ENCODE results near the gene C4orf33. TPM values are rescaled to one million over a fixed set of nuclear protein-coding genes. Genes with fewer than 3 reads are reported as not detected.

C4orf33 gene
- total RNA-seq, 1 donor from 2014 or later, result 9.2 TPM

GRCh38 chr4:129164243-129164642 is 68.3 kb downstream of the C4orf33 start:
- intact Hi-C loops (cut with micrococcal nuclease), result no loop called here
- Mint-ChIP-seq H3K9me3 (no peaks in the 10 kb centered on the region), H3K4me3 (ENCODE audit: low read depth) (no peak overlapping the region), H3K27ac (no peak overlapping the region), H3K27me3 (ENCODE audit: low read depth) (peaks cover 22% of the 10 kb centered on the region), H3K36me3 (ENCODE audit: low read depth) (no peaks in the 10 kb centered on the region), H3K4me1 (ENCODE audit: low read depth) (peaks cover 1% of the 10 kb centered on the region)
- no peak for DNase-seq (ENCODE audit: low spot score)

Other genes with a start within 250 kb of the C4orf33 start
- gene SCLT1, start 2.6 kb upstream of the C4orf33 start, total RNA-seq, result 23.7 and 24.1 TPM in 2 replicates

Measured in activated T-helper 2 cell treated with anti-CD3 and anti-CD28 coated beads, Interferon-gamma antibody, Interleukin-2, Interleukin-4, amounts not matched to agents 10 μg/mL and 5 μg/mL and 100 μg/mL, durations not matched to agents 14 hours and 24 hours and 36 hours (primary cell).